GM10266 (cell line): ENCODE results near the gene CUX1.

Experiments used
- DNase-seq: peaks from one replicate; pipeline ENCODE4 v3.0.0; 2012; ENCODE audit errors: extremely low spot score
- TF ChIP-seq, protein P1 (sequence below): IDR thresholded peaks from 2 replicates; pipeline ENCODE4 v1.5.1; 2012; ENCODE audit warnings: mild to moderate bottlenecking, low read depth; ENCODE audit not compliant: control insufficient read depth, insufficient read depth; ENCODE audit errors: missing control alignments

CUX1 gene

GRCh38 chr7:102214477-102215072, 397.1 kb downstream of the CUX1 start:
- TF ChIP-seq, protein P1, sequence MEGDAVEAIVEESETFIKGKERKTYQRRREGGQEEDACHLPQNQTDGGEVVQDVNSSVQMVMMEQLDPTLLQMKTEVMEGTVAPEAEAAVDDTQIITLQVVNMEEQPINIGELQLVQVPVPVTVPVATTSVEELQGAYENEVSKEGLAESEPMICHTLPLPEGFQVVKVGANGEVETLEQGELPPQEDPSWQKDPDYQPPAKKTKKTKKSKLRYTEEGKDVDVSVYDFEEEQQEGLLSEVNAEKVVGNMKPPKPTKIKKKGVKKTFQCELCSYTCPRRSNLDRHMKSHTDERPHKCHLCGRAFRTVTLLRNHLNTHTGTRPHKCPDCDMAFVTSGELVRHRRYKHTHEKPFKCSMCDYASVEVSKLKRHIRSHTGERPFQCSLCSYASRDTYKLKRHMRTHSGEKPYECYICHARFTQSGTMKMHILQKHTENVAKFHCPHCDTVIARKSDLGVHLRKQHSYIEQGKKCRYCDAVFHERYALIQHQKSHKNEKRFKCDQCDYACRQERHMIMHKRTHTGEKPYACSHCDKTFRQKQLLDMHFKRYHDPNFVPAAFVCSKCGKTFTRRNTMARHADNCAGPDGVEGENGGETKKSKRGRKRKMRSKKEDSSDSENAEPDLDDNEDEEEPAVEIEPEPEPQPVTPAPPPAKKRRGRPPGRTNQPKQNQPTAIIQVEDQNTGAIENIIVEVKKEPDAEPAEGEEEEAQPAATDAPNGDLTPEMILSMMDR, result no peak
- DNase-seq, result no peak

GRCh38 chr7:102215256-102215655, 397.8 kb downstream of the CUX1 start:
- no peak for DNase-seq
- TF ChIP-seq, protein P1, result no peak

GRCh38 chr7:102215711-102216110, 398.3 kb downstream of the CUX1 start:
- TF ChIP-seq, protein P1, result no peak
- no peak for DNase-seq

- DNase-seq, result no peak
- TF ChIP-seq, protein P1, result no peak
Observed at GRCh38 chr7:102216573-102217314, 399.3 kb downstream of the CUX1 start.

DNA sequence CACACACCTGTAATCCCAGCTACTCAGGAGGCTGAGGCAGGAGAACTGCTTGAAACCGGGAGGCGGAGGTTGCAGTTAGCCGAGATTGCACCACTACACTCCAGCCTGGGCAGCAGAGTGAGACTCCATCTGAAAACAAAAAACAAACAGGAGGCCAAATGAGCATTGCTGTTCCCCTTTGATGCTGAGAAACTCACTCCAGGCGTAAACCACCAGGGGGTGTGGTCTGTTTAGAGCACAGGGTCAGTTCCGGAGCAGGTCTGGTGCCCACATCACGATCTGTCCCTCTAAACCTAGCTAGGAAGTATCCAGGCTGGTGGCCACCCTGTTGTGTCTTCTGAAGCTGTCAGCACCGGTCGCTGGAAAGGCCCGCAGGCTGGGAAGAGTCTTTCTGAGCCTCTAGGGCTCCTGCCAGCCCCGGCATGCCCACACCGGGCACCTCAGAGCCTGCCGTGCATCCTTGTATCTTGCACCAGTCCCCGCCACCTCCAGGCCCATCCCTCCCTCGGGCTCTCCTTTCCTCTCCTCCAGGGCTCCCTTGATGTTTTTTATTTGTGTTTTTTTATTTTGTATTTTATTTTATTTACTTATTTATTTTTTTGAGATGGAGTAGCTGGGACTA, 402.9 kb downstream of the CUX1 start:
- no peak for DNase-seq
- TF ChIP-seq, protein P1, result no peak

- TF ChIP-seq, protein P1, result no peak
- no peak for DNase-seq
Observed at GRCh38 chr7:102220960-102221800, 403.8 kb downstream of the CUX1 start.
